HCT116 (cell line): ENCODE results near the gene KLF3.

Source experiments
- POLR2A ChIP-seq: IDR thresholded peaks from 2 replicates; pipeline ENCODE4 v1.7.0; 2011; ENCODE audit warnings: borderline replicate concordance; ENCODE audit not compliant: insufficient read depth, insufficient read length; ENCODE audit errors: extremely low read depth
- YY1 ChIP-seq: IDR thresholded peaks from 2 replicates; pipeline ENCODE4 v1.6.1; 2011; ENCODE audit warnings: low read length, low read depth, moderate library complexity, mild to moderate bottlenecking; ENCODE audit not compliant: insufficient replicate concordance; ENCODE audit errors: extremely low read depth
- TF ChIP-seq, protein P1 (sequence below), 3 experiments: fragments of 200-600 bp in 1 of 3; sonication (generic) in 1 of 3; IDR thresholded peaks in 2 of 3; conservative IDR thresholded peaks in 1 of 3; 2 replicates each; pipeline ENCODE4 v1.5.1; 2012 to 2017; ENCODE audit warnings: low read depth in 2 of 3, low read length in 2 of 3, antibody characterized with exemption in 1 of 3, borderline replicate concordance in 1 of 3, control low read depth in 1 of 3, mild to moderate bottlenecking in 1 of 3, mixed read lengths in 1 of 3, mixed run types in 1 of 3, moderate library complexity in 1 of 3; ENCODE audit not compliant: insufficient read depth in 1 of 3

DNA sequence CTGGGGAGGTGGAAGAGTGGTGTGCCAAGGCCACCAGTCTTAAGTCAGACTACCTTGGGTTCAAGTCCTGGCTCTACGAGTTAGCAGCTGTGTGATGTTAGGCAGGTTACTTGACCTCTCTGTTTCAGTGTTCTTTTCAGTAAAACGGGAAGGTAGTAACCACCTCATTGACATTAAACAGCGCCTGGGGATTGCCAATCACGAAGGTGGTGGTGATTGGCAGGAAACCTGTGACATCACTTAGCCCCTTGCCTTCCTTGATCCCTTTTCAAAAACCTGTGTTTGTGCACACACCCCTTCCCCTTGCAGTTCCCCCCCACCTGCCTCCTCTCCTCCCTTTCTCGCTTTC is 7.6 kb downstream of the KLF3 start:
- TF ChIP-seq POLR2A, result no peak
- TF ChIP-seq, protein P1, sequence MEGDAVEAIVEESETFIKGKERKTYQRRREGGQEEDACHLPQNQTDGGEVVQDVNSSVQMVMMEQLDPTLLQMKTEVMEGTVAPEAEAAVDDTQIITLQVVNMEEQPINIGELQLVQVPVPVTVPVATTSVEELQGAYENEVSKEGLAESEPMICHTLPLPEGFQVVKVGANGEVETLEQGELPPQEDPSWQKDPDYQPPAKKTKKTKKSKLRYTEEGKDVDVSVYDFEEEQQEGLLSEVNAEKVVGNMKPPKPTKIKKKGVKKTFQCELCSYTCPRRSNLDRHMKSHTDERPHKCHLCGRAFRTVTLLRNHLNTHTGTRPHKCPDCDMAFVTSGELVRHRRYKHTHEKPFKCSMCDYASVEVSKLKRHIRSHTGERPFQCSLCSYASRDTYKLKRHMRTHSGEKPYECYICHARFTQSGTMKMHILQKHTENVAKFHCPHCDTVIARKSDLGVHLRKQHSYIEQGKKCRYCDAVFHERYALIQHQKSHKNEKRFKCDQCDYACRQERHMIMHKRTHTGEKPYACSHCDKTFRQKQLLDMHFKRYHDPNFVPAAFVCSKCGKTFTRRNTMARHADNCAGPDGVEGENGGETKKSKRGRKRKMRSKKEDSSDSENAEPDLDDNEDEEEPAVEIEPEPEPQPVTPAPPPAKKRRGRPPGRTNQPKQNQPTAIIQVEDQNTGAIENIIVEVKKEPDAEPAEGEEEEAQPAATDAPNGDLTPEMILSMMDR (IDR thresholded peaks at IDR 0.05 in 2 of 3, conservative IDR thresholded peaks at IDR 0.05 in 1 of 3; ENCODE audit: borderline replicate concordance in 1 of 3, insufficient read depth in 1 of 3, low read depth in 2 of 3, low read length in 2 of 3), result no peak
- TF ChIP-seq YY1, result no peak
